Transverse colon (tissue), 3 donors: ENCODE results near the gene PDE1C.

Experiments
- CTCF ChIP-seq, 5 experiments: fragments of 200-600 bp in 3 of 5; fragments of 450-650 bp in 2 of 5; sonication (generic) in 3 of 5; IDR thresholded peaks; 1 replicate in 2 of 5; 2 replicates in 3 of 5; pipeline ENCODE4 v1.5.1; 2016 to 2017; ENCODE audit warnings: antibody characterized with exemption in 5 of 5, inconsistent platforms in 3 of 5, mild to moderate bottlenecking in 2 of 5, moderate library complexity in 1 of 5
- POLR2A ChIP-seq: fragments of 450-650 bp; IDR thresholded peaks from one replicate; pipeline ENCODE4 v1.6.1; 2016; ENCODE audit warnings: antibody characterized with exemption, mild to moderate bottlenecking, moderate library complexity

- peak; percentile 78 to 85 (median 81) for TF ChIP-seq CTCF (IDR thresholded peaks at IDR 0.05)
- no peak for TF ChIP-seq POLR2A
These were observed 333.9 kb downstream of the PDE1C start for GRCh38 chr7:31735991-31736982.
